Measurements from ENCODE around the gene TRIM54. TPM values are rescaled to one million over a fixed set of nuclear protein-coding genes. Genes with fewer than 3 reads are reported as not detected.

TRIM54 gene
- total RNA-seq, 4 donors from 2014 or later, result 2.5 TPM; not detected in 3

DNA sequence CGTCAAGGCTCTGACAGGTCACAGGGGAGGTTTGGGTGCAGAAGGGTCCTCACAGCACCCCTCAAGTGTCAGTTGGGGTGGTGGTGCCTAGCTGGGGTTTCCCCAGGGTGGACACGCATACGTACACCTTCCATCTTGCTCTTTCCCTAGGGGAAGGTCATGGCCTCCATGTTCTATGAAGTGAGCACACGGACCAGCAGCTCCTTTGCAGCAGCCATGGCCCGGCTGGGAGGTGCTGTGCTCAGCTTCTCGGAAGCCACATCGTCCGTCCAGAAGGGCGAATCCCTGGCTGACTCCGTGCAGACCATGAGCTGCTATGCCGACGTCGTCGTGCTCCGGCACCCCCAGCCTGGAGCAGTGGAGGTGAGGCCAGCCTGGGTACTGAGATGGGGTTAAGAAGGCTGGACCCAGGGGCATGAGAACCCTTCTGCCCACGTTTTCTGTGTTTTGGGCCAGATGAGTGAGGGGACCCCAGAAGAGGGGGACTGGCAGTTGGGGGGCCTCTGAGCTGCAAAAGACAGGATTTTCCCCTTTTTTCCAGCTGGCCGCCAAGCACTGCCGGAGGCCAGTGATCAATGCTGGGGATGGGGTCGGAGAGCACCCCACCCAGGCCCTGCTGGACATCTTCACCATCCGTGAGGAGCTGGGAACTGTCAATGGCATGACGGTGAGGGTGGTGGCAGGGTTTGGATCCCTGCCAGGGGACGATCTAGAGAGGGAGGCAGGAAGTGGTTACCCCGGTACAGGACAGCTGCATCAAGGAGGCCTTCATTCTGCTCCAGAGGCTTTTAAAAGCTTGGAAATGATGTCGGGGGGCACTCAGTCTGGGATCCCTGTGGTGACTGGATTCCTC is 40.2 kb upstream of the TRIM54 start:
- TF ChIP-seq, protein P1, sequence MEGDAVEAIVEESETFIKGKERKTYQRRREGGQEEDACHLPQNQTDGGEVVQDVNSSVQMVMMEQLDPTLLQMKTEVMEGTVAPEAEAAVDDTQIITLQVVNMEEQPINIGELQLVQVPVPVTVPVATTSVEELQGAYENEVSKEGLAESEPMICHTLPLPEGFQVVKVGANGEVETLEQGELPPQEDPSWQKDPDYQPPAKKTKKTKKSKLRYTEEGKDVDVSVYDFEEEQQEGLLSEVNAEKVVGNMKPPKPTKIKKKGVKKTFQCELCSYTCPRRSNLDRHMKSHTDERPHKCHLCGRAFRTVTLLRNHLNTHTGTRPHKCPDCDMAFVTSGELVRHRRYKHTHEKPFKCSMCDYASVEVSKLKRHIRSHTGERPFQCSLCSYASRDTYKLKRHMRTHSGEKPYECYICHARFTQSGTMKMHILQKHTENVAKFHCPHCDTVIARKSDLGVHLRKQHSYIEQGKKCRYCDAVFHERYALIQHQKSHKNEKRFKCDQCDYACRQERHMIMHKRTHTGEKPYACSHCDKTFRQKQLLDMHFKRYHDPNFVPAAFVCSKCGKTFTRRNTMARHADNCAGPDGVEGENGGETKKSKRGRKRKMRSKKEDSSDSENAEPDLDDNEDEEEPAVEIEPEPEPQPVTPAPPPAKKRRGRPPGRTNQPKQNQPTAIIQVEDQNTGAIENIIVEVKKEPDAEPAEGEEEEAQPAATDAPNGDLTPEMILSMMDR (IDR thresholded peaks at IDR 0.05), result no peak
- ATAC-seq (ENCODE audit: low FRiP score) (no peak), DNase-seq (ENCODE audit: low spot score) (no peak)

DNA sequence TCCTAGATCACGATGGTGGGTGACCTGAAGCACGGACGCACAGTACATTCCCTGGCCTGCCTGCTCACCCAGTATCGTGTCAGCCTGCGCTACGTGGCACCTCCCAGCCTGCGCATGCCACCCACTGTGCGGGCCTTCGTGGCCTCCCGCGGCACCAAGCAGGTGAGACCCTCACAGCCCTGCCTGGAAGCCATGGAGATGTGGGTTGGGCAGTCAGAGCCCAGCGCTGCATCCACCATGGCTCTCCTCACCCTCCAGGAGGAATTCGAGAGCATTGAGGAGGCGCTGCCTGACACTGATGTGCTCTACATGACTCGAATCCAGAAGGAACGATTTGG is 39.6 kb upstream of the TRIM54 start:
- TF ChIP-seq, protein P1 (IDR thresholded peaks at IDR 0.05), result no peak
- DNase-seq (ENCODE audit: low spot score), result no peak
- ATAC-seq (ENCODE audit: low FRiP score), result no peak

GRCh38 chr2:27243391-27244130 is 38.7 kb upstream of the TRIM54 start:
- ATAC-seq (ENCODE audit: low FRiP score) (no peak), DNase-seq (ENCODE audit: low spot score) (no peak)
- TF ChIP-seq, protein P1 (IDR thresholded peaks at IDR 0.05), result no peak

GRCh38 chr2:27245116-27245515 is 37.1 kb upstream of the TRIM54 start:
- TF ChIP-seq, protein P1 (IDR thresholded peaks at IDR 0.05), result no peak
- ATAC-seq (ENCODE audit: low FRiP score) (no peak), DNase-seq (ENCODE audit: low spot score) (no peak)

- ATAC-seq (ENCODE audit: low FRiP score) (no peak), DNase-seq (ENCODE audit: low spot score) (no peak)
- TF ChIP-seq, protein P1 (IDR thresholded peaks at IDR 0.05), result no peak
These were observed 36.6 kb upstream of the TRIM54 start for GRCh38 chr2:27245626-27246025.

DNA sequence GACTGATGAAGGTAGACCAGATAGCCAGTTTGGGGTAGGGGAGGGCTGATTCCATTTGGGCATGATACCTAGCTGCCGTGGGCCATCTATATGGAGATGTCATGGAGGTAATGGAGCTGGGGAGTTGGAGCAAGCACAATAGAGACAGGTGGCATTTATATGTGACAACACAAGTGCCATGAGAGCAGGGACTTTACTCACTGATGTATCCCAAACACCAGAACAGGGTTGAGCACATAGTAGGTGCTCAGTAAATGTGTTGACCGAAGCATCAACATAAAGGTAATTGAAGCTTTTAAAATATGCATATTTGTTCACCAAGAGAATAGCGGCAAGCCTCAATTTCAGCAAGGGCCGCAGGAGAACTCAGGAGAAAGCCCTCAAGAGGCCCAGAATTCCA is 34.3 kb upstream of the TRIM54 start:
- TF ChIP-seq, protein P1 (IDR thresholded peaks at IDR 0.05), result no peak
- DNase-seq (ENCODE audit: low spot score), result no peak
- no peak for ATAC-seq (ENCODE audit: low FRiP score)
